ENCODE measurements around the gene TMEM132D.

Gene TMEM132D

GRCh38 chr12:129211862-129212630, 691.8 kb downstream of the TMEM132D start:
- Histone ChIP-seq H3K9ac (ENCODE audit: low read length) (no peak overlapping the region), H3K4me1 (ENCODE audit: insufficient read depth, low read length) (no peaks in the 10 kb centered on the region), H3K36me3 (ENCODE audit: insufficient read depth, low read length) (no peaks in the 10 kb centered on the region), H3K4me3 (ENCODE audit: low read depth in 1 of 2, low read length in 2 of 2) (no peak overlapping the region), H3K9me3 (ENCODE audit: low read length) (no peaks in the 10 kb centered on the region), H3K27ac (ENCODE audit: low read depth, low read length) (no peak overlapping the region), H3K27me3 (ENCODE audit: control insufficient read depth in 1 of 2, insufficient read depth in 2 of 2, low read length in 2 of 2) (no peaks in the 10 kb centered on the region)

- Histone ChIP-seq H3K9me3 (ENCODE audit: low read length) (no peaks in the 10 kb centered on the region), H3K9ac (ENCODE audit: low read length) (no peak overlapping the region), H3K4me1 (ENCODE audit: insufficient read depth, low read length) (no peaks in the 10 kb centered on the region), H3K36me3 (ENCODE audit: insufficient read depth, low read length) (no peaks in the 10 kb centered on the region), H3K27me3 (ENCODE audit: control insufficient read depth in 1 of 2, insufficient read depth in 2 of 2, low read length in 2 of 2) (no peaks in the 10 kb centered on the region), H3K27ac (ENCODE audit: low read depth, low read length) (no peak overlapping the region), H3K4me3 (ENCODE audit: low read depth in 1 of 2, low read length in 2 of 2) (no peak overlapping the region)
Measured at GRCh38 chr12:129208566-129208965, 695.3 kb downstream of the TMEM132D start.

GRCh38 chr12:129207084-129207483, 696.7 kb downstream of the TMEM132D start:
- H3K36me3 ChIP-seq (ENCODE audit: insufficient read depth, low read length): no peaks in the 10 kb centered on the region
- H3K27ac ChIP-seq (ENCODE audit: low read depth, low read length): no peak overlapping the region
- H3K9ac ChIP-seq (ENCODE audit: low read length): no peak overlapping the region
- H3K4me1 ChIP-seq (ENCODE audit: insufficient read depth, low read length): no peaks in the 10 kb centered on the region
- no peaks in the 10 kb centered on the region for H3K9me3 ChIP-seq (ENCODE audit: low read length)
- no peak overlapping the region for H3K4me3 ChIP-seq (ENCODE audit: low read depth in 1 of 2, low read length in 2 of 2)
- H3K27me3 ChIP-seq (ENCODE audit: control insufficient read depth in 1 of 2, insufficient read depth in 2 of 2, low read length in 2 of 2): no peaks in the 10 kb centered on the region

GRCh38 chr12:129203456-129203855, 700.4 kb downstream of the TMEM132D start:
- no peak overlapping the region for H3K4me3 ChIP-seq (ENCODE audit: low read depth in 1 of 2, low read length in 2 of 2)
- H3K9me3 ChIP-seq (ENCODE audit: low read length): no peaks in the 10 kb centered on the region

GRCh38 chr12:129202109-129202814, 701.6 kb downstream of the TMEM132D start:
- no peaks in the 10 kb centered on the region for H3K4me1 ChIP-seq (ENCODE audit: insufficient read depth, low read length)
- H3K27me3 ChIP-seq (ENCODE audit: control insufficient read depth in 1 of 2, insufficient read depth in 2 of 2, low read length in 2 of 2): no peaks in the 10 kb centered on the region
- no peak overlapping the region for H3K4me3 ChIP-seq (ENCODE audit: low read depth in 1 of 2, low read length in 2 of 2)
- no peak overlapping the region for H3K27ac ChIP-seq (ENCODE audit: low read depth, low read length)
- H3K9ac ChIP-seq (ENCODE audit: low read length): no peak overlapping the region
- no peaks in the 10 kb centered on the region for H3K9me3 ChIP-seq (ENCODE audit: low read length)
- H3K36me3 ChIP-seq (ENCODE audit: insufficient read depth, low read length): no peaks in the 10 kb centered on the region

More at GRCh38 chr12:129203456-129203855, 700.4 kb downstream of the TMEM132D start:
- Histone ChIP-seq H3K9ac (ENCODE audit: low read length) (no peak overlapping the region), H3K27ac (ENCODE audit: low read depth, low read length) (no peak overlapping the region), H3K4me1 (ENCODE audit: insufficient read depth, low read length) (no peaks in the 10 kb centered on the region), H3K36me3 (ENCODE audit: insufficient read depth, low read length) (no peaks in the 10 kb centered on the region), H3K27me3 (ENCODE audit: control insufficient read depth in 1 of 2, insufficient read depth in 2 of 2, low read length in 2 of 2) (no peaks in the 10 kb centered on the region)

GRCh38 chr12:129201029-129201428, 702.8 kb downstream of the TMEM132D start:
- Histone ChIP-seq H3K36me3 (ENCODE audit: insufficient read depth, low read length) (no peaks in the 10 kb centered on the region), H3K27ac (ENCODE audit: low read depth, low read length) (no peak overlapping the region), H3K4me3 (ENCODE audit: low read depth in 1 of 2, low read length in 2 of 2) (no peak overlapping the region), H3K9me3 (ENCODE audit: low read length) (no peaks in the 10 kb centered on the region), H3K9ac (ENCODE audit: low read length) (no peak overlapping the region), H3K4me1 (ENCODE audit: insufficient read depth, low read length) (no peaks in the 10 kb centered on the region), H3K27me3 (ENCODE audit: control insufficient read depth in 1 of 2, insufficient read depth in 2 of 2, low read length in 2 of 2) (no peaks in the 10 kb centered on the region)

GRCh38 chr12:129200576-129200975, 703.2 kb downstream of the TMEM132D start:
- Histone ChIP-seq H3K36me3 (ENCODE audit: insufficient read depth, low read length) (no peaks in the 10 kb centered on the region), H3K9me3 (ENCODE audit: low read length) (no peaks in the 10 kb centered on the region), H3K27ac (ENCODE audit: low read depth, low read length) (no peak overlapping the region), H3K27me3 (ENCODE audit: control insufficient read depth in 1 of 2, insufficient read depth in 2 of 2, low read length in 2 of 2) (no peaks in the 10 kb centered on the region), H3K9ac (ENCODE audit: low read length) (no peak overlapping the region), H3K4me3 (ENCODE audit: low read depth in 1 of 2, low read length in 2 of 2) (no peak overlapping the region), H3K4me1 (ENCODE audit: insufficient read depth, low read length) (no peaks in the 10 kb centered on the region)

GRCh38 chr12:129196927-129197326, 706.9 kb downstream of the TMEM132D start:
- H3K4me3 ChIP-seq (ENCODE audit: low read depth in 1 of 2, low read length in 2 of 2): no peak overlapping the region
- H3K9ac ChIP-seq (ENCODE audit: low read length): no peak overlapping the region
- H3K4me1 ChIP-seq (ENCODE audit: insufficient read depth, low read length): no peaks in the 10 kb centered on the region
- no peaks in the 10 kb centered on the region for H3K27me3 ChIP-seq (ENCODE audit: control insufficient read depth in 1 of 2, insufficient read depth in 2 of 2, low read length in 2 of 2)
- no peaks in the 10 kb centered on the region for H3K36me3 ChIP-seq (ENCODE audit: insufficient read depth, low read length)
- H3K9me3 ChIP-seq (ENCODE audit: low read length): no peaks in the 10 kb centered on the region
- no peak overlapping the region for H3K27ac ChIP-seq (ENCODE audit: low read depth, low read length)

- no peak overlapping the region for H3K4me3 ChIP-seq (ENCODE audit: low read depth in 1 of 2, low read length in 2 of 2)
- no peaks in the 10 kb centered on the region for H3K4me1 ChIP-seq (ENCODE audit: insufficient read depth, low read length)
- no peaks in the 10 kb centered on the region for H3K9me3 ChIP-seq (ENCODE audit: low read length)
- H3K9ac ChIP-seq (ENCODE audit: low read length): no peak overlapping the region
- no peaks in the 10 kb centered on the region for H3K36me3 ChIP-seq (ENCODE audit: insufficient read depth, low read length)
- no peak overlapping the region for H3K27ac ChIP-seq (ENCODE audit: low read depth, low read length)
- H3K27me3 ChIP-seq (ENCODE audit: control insufficient read depth in 1 of 2, insufficient read depth in 2 of 2, low read length in 2 of 2): no peaks in the 10 kb centered on the region
Measured at GRCh38 chr12:129195081-129195480, 708.7 kb downstream of the TMEM132D start.

- H3K27ac ChIP-seq (ENCODE audit: low read depth, low read length): no peak overlapping the region
- H3K9me3 ChIP-seq (ENCODE audit: low read length): no peaks in the 10 kb centered on the region
- H3K4me3 ChIP-seq (ENCODE audit: low read depth in 1 of 2, low read length in 2 of 2): no peak overlapping the region
- no peaks in the 10 kb centered on the region for H3K27me3 ChIP-seq (ENCODE audit: control insufficient read depth in 1 of 2, insufficient read depth in 2 of 2, low read length in 2 of 2)
- H3K9ac ChIP-seq (ENCODE audit: low read length): no peak overlapping the region
- H3K36me3 ChIP-seq (ENCODE audit: insufficient read depth, low read length): no peaks in the 10 kb centered on the region
- no peaks in the 10 kb centered on the region for H3K4me1 ChIP-seq (ENCODE audit: insufficient read depth, low read length)
Measured at GRCh38 chr12:129193263-129193871, 710.5 kb downstream of the TMEM132D start.

- Histone ChIP-seq H3K36me3 (ENCODE audit: insufficient read depth, low read length) (no peaks in the 10 kb centered on the region), H3K4me1 (ENCODE audit: insufficient read depth, low read length) (no peaks in the 10 kb centered on the region), H3K4me3 (ENCODE audit: low read depth in 1 of 2, low read length in 2 of 2) (no peak overlapping the region), H3K27ac (ENCODE audit: low read depth, low read length) (no peak overlapping the region), H3K9me3 (ENCODE audit: low read length) (no peaks in the 10 kb centered on the region), H3K27me3 (ENCODE audit: control insufficient read depth in 1 of 2, insufficient read depth in 2 of 2, low read length in 2 of 2) (no peaks in the 10 kb centered on the region), H3K9ac (ENCODE audit: low read length) (no peak overlapping the region)
Measured at GRCh38 chr12:129190827-129191226, 713.0 kb downstream of the TMEM132D start.
